Panc1 (cell line): ENCODE measurements around the gene TMEM50B.

Experiments used
- POLR2AphosphoS5 ChIP-seq: IDR thresholded peaks from 2 replicates; pipeline ENCODE4 v1.6.1; 2012; ENCODE audit warnings: mild to moderate bottlenecking, low read depth, low read length, moderate library complexity
- TCF7L2 ChIP-seq: IDR thresholded peaks from 2 replicates; pipeline ENCODE4 v1.6.1; 2011; ENCODE audit warnings: mild to moderate bottlenecking, low read depth, low read length, inconsistent platforms
- TF ChIP-seq, protein P1 (sequence below): fragments of 450-650 bp; IDR thresholded peaks from 2 replicates; pipeline ENCODE4 v1.5.1; 2017; ENCODE audit warnings: mild to moderate bottlenecking
- TF ChIP-seq, protein P2 (sequence below), 2 experiments: IDR thresholded peaks; 2 replicates each; pipeline ENCODE4 v1.6.1; 2011 to 2012; ENCODE audit warnings: low read depth in 2 of 2, control low read depth in 1 of 2, low read length in 1 of 2, mild to moderate bottlenecking in 1 of 2, moderate library complexity in 1 of 2; ENCODE audit not compliant: insufficient read depth in 1 of 2

DNA sequence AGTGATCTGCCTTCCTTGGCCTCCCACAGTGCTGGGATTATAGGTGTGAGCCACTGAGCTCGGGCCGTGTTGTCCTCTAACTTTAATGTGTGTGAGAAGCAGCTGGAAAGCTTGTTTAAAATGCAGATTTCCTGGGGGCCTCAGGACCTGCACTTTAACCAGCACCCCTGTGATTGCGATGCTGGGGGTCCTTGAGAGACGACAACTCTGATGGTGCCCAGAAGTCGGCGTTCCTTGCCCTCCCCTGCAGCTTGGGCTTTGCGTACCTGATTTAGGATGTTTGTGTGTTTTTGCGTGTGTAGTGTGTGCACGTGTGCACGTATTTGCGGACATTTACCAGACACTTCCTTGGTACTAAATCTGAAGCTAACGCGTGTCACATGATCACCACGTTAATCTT, 65.7 kb downstream of the TMEM50B start:
- TF ChIP-seq, protein P1, sequence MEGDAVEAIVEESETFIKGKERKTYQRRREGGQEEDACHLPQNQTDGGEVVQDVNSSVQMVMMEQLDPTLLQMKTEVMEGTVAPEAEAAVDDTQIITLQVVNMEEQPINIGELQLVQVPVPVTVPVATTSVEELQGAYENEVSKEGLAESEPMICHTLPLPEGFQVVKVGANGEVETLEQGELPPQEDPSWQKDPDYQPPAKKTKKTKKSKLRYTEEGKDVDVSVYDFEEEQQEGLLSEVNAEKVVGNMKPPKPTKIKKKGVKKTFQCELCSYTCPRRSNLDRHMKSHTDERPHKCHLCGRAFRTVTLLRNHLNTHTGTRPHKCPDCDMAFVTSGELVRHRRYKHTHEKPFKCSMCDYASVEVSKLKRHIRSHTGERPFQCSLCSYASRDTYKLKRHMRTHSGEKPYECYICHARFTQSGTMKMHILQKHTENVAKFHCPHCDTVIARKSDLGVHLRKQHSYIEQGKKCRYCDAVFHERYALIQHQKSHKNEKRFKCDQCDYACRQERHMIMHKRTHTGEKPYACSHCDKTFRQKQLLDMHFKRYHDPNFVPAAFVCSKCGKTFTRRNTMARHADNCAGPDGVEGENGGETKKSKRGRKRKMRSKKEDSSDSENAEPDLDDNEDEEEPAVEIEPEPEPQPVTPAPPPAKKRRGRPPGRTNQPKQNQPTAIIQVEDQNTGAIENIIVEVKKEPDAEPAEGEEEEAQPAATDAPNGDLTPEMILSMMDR, result no peak
- TF ChIP-seq POLR2AphosphoS5, result no peak
- TF ChIP-seq, protein P2, sequence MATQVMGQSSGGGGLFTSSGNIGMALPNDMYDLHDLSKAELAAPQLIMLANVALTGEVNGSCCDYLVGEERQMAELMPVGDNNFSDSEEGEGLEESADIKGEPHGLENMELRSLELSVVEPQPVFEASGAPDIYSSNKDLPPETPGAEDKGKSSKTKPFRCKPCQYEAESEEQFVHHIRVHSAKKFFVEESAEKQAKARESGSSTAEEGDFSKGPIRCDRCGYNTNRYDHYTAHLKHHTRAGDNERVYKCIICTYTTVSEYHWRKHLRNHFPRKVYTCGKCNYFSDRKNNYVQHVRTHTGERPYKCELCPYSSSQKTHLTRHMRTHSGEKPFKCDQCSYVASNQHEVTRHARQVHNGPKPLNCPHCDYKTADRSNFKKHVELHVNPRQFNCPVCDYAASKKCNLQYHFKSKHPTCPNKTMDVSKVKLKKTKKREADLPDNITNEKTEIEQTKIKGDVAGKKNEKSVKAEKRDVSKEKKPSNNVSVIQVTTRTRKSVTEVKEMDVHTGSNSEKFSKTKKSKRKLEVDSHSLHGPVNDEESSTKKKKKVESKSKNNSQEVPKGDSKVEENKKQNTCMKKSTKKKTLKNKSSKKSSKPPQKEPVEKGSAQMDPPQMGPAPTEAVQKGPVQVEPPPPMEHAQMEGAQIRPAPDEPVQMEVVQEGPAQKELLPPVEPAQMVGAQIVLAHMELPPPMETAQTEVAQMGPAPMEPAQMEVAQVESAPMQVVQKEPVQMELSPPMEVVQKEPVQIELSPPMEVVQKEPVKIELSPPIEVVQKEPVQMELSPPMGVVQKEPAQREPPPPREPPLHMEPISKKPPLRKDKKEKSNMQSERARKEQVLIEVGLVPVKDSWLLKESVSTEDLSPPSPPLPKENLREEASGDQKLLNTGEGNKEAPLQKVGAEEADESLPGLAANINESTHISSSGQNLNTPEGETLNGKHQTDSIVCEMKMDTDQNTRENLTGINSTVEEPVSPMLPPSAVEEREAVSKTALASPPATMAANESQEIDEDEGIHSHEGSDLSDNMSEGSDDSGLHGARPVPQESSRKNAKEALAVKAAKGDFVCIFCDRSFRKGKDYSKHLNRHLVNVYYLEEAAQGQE (IDR thresholded peaks at IDR 0.05; ENCODE audit: insufficient read depth in 1 of 2, low read depth in 2 of 2, low read length in 1 of 2), result no peak
- no peak for TF ChIP-seq TCF7L2
